Measurements from ENCODE around the gene PDK2.

DNA sequence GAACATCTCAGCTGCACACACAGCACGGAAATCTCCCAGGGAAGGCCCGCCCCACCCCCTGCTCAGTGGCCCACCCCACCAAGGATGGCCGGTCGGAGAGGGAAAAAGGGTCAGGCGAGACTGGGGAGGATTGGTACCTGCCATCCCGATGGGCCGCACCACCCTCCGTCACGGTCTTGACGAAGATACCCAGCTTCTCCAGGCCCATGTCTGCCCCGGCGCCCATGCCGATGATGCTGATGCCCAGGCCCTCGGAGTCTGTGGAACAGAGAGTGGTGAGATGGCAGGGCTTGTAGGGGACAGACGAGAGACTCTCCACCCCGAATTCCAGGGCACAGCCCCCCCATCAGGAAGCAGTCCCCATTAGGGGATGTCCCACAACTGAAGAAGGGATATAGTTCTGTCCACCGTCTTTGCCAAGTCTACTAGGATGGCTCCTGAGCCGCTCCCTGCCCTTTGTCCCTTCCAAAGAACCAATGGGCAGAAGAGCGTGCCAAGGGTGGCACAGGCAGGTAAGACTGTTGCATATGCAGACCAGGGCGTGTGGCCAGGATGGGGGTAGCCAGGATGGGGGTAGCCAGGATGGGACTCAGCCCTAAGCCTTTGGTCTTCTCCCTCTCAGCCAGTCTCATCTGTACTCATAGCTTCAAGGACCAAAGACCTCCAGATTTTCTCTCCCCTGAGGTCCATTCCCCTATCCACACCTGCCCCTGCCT, 48.5 kb downstream of the PDK2 start:
- TF ChIP-seq, protein P1, sequence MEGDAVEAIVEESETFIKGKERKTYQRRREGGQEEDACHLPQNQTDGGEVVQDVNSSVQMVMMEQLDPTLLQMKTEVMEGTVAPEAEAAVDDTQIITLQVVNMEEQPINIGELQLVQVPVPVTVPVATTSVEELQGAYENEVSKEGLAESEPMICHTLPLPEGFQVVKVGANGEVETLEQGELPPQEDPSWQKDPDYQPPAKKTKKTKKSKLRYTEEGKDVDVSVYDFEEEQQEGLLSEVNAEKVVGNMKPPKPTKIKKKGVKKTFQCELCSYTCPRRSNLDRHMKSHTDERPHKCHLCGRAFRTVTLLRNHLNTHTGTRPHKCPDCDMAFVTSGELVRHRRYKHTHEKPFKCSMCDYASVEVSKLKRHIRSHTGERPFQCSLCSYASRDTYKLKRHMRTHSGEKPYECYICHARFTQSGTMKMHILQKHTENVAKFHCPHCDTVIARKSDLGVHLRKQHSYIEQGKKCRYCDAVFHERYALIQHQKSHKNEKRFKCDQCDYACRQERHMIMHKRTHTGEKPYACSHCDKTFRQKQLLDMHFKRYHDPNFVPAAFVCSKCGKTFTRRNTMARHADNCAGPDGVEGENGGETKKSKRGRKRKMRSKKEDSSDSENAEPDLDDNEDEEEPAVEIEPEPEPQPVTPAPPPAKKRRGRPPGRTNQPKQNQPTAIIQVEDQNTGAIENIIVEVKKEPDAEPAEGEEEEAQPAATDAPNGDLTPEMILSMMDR (conservative IDR thresholded peaks at IDR 0.05; ENCODE audit: low read depth, low read length), result no peak
- TF ChIP-seq EZH2 (IDR thresholded peaks at IDR 0.05; ENCODE audit: borderline replicate concordance, low read depth, low read length, poor library complexity, severe bottlenecking), result no peak

Measured in A673 (cell line).